Measurements from ENCODE around the gene NPLOC4. TPM values are rescaled to one million over a fixed set of nuclear protein-coding genes. Genes with fewer than 3 reads are reported as not detected.
"Not testable (repeated sequence)": the region's sequence is repeated elsewhere in the genome, so short reads cannot be mapped to it uniquely, and the experiment has no call there.

Gene NPLOC4
- polyA plus RNA-seq (ENCODE audit: insufficient read length in 3 of 3) = 10 to 100 TPM; 51.7 to 55.7 (median 52.5) TPM

DNA sequence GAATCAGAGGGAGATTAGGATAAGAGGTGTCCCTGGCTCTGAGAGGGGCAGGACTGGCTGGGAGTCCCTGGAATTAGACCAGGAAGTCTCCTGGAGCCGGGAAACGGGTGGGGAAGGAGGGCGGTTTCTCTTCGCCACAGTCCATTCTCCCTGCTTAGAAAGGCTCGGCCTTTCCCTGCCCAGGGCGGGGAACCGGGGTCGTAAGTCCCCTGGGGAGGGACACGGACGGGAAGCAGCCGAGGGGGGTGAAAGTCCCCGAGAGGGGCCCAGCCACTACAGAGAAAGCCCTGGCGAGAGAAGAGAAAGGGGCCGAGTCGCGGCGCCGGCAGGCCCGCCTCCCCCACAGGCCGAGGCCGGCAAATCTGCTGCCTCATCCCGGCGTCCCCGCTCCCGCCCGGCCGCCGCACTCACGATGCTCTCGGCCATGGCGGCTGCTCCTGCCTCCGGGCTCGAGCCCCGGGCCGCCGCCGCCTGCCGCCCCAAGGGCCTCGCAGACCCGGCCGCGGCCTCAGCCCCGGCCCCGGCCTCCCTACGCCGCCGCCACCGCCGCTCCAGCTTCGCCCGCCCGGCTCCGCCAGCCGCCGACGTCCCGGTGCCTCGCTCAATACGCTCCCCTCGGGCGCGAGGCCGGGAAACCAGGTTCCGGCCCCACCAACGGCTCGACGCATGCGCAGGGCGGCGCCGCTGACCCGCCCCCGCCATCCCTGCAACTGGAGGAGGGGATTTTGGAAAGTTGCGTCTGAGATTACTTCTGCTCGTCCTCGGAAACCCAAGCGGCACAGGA, at the start of gene NPLOC4, which contains the start of gene TSPAN10:
Gene NPLOC4, minus strand, starts transcription at position 608 of the 784 bp plus-strand sequence. Its CDS starts 182 bp downstream, at position 426.
Gene TSPAN10, plus strand, starts transcription at position 692 of the 784 bp plus-strand sequence. CDS start 5,217 bp downstream, outside the sequence.
- peak; percentile 65 to 72 (median 69) for DNase-seq (ENCODE audit: low read depth in 3 of 3, low spot score in 2 of 3)

DNA sequence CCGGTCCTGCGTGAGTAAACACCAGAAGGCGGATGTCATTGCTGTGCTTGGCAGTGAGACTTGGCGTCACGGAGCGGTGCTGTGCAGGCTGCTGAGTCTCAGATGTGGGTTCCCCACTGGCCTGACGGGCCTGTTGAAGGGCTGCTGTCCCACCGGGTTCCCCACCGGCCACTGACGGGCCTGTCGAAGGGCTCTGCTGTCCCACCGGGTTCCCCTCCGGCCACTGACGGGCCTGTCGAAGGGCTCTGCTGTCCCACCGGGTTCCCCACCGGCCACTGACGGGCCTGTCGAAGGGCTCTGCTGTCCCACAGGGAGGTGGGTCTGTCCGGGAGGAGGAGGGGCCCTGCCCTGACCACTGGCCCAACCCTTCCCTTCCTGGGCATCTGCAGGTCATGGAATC, 49.7 kb upstream of the NPLOC4 start:
- no peak for DNase-seq (ENCODE audit: low read depth in 3 of 3, low spot score in 2 of 3)

DNA sequence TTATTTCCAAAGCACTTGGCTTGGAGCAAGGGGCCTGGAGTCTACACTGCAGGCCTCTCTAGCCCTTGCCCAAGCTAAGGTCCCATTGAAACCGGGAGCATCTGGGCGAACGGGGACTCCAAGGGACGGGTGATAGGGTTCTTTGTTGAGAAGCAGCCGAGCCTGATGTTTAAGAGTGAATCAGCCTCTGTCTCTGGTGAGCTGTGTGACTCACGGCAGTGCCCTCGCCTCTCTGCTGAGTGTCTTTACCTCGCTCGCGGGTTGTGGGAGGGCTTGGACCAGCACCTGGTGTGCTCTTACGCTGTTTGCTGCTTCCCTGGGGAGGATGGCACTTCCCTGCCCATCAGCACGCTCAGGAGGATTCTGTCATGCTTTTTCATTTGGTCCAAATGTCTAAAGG, 48.2 kb upstream of the NPLOC4 start:
- DNase-seq (ENCODE audit: low read depth in 3 of 3, low spot score in 2 of 3) = no peak

DNA sequence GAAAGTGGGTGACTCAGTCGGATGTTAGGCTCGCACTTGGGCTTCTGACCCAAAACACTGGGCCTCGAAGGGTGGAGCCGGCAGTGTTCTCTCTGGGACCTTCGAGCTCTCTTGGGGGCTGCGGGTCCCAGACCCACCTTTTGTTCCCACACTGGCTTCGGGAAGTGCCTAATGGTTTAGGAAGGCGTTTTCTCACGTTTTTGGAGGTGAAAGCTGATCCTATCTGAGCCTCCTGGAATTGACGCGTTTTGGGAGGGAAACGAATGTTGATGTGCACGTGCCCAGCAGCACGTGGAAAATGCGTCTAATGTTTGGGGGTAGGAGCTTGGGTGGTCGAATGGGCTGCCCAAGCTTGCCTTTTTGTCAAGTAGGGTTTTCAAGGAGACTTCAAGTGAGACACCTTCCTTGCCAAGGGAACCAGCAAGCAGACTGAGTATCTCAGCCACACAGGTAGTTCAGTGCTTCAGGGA, 47.6 kb upstream of the NPLOC4 start:
- DNase-seq (ENCODE audit: low read depth in 3 of 3, low spot score in 2 of 3) = no peak

DNA sequence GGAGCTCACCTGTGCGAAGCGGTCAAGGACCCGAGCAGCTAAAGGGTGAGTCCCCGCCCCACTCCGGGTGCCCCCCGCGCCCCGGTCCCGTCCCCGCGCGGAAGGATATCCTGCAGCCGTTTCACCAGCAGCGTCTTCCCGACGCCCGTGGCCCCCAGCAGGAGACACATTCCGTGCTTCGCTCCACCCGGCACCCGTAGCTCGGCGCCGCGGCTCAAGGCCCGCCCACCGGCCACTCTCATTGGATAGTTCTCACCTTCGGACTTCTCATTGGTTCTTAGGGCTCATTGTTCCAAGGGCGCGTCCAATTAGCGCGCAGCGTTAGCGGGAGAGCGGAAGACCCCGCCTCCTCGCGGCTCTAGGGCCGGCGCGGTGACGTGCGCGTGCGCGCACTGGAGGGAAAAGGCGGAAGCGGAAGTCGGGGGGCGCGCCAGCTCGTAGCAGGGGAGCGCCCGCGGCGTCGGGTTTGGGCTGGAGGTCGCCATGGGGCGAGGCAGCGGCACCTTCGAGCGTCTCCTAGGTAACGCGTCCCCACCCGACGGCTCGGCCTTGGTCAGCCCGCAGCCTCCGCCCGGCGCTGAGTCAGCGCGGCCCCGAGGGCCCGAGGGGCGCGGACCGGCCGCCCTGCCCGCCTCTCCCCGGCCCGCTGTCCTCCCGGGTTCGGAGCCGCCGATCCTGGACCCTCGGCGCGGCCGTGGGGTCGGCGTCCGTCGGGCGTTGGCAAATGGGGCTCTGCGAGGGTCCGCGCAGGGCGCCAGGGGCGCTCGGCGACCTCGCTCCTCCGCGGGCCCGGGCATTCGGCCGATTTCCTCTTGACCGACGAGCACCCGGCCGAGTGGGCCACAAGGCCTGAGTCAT, 46.9 kb upstream of the NPLOC4 start, which contains the start of the genes ARL16 and HGS:
Gene ARL16, minus strand, starts transcription at position 214 of the 858 bp plus-strand sequence. Its CDS starts 44 bp downstream, at position 170.
Gene HGS, plus strand, starts transcription at position 428 of the 858 bp plus-strand sequence. Its CDS starts 56 bp downstream, at position 484.
- peak; percentile 97 to 98 (median 98) for DNase-seq (ENCODE audit: low read depth in 3 of 3, low spot score in 2 of 3)

DNA sequence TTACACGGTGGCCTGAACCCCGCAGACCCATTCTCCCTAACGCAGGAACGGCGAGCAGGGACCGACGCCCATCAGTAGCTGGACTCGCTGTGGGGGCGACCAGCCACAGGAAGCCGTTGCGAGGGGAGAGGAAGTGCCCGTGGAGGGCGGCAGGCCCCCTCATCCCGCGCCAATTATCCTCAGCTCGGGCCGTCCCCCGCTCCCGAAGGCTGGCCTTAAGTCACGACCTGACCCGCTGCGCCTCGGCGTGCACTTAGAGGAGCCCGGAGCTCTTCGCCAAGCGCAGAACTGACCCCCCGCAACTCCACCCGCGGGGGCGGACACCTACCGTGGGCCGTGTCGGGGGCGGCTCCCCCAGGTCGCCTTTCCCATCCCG, 46.3 kb upstream of the NPLOC4 start:
- no peak for DNase-seq (ENCODE audit: low read depth in 3 of 3, low spot score in 2 of 3)

DNA sequence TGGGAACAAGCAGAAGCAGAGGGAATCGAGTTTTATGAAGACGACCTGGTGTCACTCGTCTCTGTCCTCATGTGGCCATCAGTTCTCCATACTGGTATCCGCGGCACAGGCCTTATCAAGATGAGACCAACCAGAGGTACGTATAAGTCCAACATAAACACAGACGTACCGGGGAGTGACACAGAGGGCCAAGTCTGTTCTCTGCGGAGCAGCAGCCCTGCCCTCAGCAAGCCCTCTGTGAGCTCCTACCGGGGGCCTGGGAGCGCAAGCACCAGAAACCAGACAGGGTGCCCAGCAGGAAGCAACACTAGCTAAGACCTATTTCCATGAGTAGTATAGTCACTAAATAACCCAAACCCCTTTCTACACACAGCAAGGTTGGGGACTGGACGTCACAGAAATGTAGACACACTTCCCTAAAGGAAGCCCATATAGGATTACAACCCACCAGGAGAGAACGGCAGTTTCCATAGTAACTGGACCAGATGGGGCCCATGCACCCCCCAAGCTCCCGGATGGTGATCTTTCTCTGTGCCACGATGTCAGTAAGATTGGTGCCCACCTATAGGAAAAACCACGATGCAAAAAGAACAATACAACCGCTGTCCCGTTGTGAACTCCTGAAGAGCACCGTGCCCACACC, 45.8 kb upstream of the NPLOC4 start:
- no peak for DNase-seq (ENCODE audit: low read depth in 3 of 3, low spot score in 2 of 3)

DNA sequence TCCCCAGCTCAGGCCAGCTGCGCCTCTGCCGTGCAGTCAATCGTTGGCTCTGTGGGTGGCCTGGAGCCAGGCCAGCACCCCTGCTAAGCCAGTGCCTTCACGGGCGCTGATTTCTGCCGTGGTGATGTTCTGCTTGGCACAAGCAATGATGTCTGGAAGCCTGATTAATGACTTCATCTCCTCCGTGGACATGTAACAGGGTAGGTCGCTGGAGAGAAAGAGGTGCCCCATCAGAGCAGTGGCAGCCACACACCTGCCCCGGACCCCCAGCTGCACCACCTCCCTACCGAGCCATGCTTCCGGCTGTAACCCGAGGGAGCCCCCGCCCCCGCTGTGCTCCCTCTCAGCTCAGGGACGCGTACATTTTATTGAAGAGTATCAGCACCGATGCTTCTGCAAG, 44.8 kb upstream of the NPLOC4 start:
- no peak for DNase-seq (ENCODE audit: low read depth in 3 of 3, low spot score in 2 of 3)

DNA sequence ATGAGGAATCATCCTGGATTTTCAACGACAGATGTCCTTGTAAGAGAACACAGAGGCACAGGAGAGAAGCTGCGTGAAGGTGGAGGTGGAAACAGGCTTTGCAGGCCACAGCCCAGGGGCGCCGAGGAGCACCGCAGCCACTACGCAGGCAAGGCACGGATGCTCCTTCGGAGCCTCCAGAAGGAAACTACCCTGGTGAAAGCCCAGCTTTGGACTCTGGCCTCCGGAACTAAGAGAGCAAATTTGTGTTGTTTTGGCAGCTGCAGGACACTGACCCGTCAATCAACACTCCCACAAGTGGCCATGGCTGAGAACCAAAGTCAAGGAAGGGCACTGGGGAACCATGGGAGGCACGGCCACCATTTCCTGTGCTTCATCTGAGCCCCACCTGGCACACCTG, 43.2 kb upstream of the NPLOC4 start:
- DNase-seq (ENCODE audit: low read depth in 3 of 3, low spot score in 2 of 3) = no peak

DNA sequence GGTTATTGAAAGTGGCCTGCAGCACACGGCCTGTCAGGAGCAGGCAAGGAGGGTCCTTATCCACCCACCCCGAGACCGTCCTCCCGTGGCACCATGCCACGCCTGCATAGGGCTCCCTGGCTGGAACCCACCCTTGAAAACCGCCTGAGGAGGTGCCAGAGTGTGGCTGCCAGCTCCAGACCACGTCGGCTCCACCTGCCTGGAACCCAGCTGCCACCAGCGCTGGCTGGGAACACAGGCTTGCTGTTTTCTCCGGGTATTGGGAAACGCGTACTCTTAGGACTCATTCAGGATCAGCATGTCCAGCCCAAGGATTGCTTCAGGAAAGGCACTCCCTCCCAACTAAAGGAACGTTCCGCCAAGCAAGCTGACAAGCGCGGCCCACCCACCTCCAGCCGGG, 40.0 kb upstream of the NPLOC4 start:
- DNase-seq (ENCODE audit: low read depth in 3 of 3, low spot score in 2 of 3) = no peak

DNA sequence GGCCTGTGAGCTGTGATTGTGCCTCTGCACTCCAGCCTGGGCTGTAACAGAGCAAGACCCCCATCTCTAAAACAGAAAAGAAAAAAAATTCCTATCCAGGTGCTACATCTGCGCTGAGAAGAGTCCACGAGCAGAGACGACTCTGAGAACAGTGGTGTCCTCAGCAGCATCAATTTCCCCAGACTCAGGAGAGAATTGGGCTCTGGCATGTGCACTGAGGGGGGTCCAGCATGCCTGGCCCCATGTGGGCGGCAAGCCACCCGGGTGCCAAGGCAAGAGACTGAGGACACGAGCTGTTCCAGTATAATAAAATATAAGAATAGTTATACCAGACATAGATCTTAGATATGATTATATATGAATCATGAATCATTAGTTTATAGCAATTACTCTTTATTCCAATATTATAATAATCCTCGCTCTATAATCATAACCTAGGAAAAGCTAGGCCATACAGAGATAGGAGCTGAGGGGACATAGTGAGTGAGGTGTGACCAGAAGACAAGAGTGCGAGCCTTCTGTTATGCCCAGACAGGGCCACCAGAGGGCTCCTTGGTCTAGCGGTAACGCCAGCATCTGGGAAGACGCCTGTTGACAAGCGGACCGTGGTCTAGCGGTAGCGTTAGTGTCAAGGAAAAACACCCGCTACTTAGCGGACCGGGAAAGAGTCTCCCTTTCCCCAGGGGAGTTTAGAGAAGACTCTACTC, 38.8 kb upstream of the NPLOC4 start:
- DNase-seq (ENCODE audit: low read depth in 3 of 3, low spot score in 2 of 3) = not testable (repeated sequence)

DNA sequence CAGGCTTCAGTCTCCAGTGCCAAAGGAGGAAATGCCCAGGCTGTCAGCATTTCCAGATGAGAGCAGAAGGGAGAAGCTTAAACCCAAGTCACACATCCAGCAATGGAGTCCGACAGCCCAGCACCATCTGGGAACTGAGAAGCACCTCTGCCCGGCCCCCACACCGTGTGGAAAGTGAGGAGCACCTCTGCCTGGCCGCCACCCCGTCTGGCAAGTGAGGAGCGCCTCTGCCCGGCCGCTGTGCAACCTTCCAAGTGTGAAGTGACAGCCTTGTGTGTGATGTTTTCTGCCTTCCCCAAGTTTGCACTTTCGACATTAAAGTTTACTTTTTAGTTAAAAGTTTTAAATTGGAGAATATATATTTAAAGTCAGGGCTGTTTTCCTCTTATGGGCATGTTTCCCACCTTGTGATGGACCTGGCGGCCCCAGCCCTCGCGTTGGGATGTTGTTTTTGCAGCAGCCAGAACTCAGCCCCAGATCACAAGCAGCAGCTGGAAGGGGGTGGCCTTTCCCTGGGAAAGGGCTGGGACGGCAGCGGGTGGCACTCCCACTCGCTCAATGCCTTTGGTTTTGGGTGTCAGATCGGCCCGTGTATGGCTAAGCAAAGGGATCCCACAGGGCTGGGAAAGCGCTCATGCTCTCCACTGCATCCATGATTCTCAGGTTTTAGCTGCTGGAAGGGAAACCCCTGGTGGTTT, 36.8 kb upstream of the NPLOC4 start:
- no peak for DNase-seq (ENCODE audit: low read depth in 3 of 3, low spot score in 2 of 3)

DNA sequence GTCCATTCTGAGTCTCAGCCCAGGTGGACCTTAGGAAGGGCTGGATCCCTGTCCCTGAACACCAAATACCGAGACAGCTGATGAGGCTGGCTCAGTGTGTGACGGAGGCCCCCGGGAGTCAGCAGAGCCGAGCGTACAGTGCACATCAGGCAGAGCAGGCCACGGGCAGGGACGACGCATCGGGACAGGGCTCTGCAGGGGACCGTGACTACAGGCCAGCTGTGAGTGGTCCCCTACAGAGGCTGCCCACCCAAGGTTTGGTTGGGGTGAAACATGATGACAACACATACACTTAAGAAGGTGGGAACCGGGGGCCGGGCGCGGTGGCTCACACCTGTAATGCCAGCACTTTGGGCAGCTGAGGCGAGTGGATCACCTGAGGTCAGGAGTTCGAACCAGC, 36.0 kb upstream of the NPLOC4 start:
- DNase-seq (ENCODE audit: low read depth in 3 of 3, low spot score in 2 of 3) = no peak

DNA sequence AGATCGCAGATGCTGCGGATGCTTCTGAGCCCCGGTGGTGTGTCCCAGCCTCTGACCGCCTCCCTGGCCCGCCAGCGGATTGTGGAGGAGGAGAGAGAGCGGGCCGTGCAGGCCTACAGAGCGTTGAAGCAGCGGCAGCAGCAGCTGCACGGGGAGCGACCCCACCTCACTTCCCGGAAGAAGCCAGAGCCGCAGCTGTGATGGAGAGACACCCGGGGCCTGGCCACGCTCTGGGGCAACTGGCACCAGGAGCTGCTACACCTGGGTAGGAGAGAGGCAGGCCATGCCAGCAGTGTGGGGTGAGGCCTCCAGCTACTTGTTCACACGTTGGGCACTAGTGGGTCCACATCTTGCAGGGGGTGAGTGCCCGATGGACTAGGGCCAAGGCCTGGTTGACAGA, 35.6 kb upstream of the NPLOC4 start:
- no peak for DNase-seq (ENCODE audit: low read depth in 3 of 3, low spot score in 2 of 3)

DNA sequence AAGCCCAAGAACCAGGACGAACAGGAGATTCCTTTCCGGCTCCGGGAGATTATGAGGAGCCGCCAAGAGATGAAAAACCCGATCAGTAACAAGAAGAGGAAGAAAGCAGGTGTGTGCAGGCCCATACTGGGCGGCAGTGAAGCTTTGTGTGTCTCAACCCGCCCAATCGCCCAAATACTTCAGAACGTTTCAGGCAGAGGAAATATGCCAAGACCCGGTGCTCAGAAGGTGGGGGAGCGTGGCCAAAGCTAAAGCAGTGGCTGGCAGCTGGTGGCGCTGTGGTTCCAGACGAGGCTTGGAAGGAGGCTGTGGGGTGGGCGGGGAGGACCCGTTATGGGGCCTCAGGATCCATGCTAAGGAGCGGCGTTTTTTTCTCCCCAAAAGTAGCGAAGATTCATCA, 30.8 kb upstream of the NPLOC4 start:
- no peak for DNase-seq (ENCODE audit: low read depth in 3 of 3, low spot score in 2 of 3)

DNA sequence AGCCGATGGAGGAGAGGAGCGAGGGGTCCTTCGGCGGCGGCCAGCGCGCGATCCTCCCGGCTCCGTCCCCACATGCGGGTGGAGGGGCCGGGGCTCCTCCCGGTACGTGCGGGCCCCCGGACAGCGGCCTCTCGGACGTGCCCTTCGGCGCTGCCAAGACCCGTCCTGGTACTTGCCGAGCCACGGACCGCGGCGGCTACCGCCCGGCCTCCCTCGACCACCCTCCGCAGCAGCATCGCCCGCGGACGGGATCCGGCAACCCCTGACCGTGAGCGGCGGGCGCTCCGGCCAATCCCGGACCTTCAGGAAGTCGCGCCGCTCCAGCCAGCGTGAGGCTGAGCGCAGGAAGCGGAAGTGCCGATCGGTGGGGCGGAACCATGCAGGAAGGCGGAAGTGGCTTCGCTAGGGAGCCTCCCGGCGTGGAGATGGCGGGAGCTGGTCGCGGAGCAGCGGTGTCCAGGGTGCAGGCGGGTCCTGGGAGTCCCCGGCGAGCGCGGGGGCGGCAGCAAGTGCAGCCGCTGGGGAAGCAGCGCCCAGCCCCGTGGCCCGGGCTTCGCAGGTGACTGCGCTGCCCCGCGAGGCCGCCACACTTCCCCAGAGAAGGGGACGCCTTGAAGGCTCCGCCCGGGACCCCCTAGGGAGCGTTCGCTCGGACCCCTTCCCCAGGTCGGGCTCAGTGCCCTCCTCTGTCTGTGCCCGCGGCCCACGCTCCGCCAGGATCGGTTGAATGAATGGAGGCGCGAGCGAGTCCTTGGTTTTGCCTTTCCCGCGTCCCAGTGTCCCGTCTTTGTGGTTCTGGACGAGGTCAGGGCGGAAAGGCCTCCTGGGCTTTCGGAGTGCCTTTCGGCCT, 29.7 kb upstream of the NPLOC4 start, which contains the start of the genes CCDC137 and OXLD1:
Gene CCDC137, plus strand, starts transcription at position 396 of the 850 bp plus-strand sequence. Its CDS starts 30 bp downstream, at position 426.
Gene OXLD1, minus strand, starts transcription at position 264 of the 850 bp plus-strand sequence. Its CDS starts 28 bp downstream, at position 236.
- peak; percentile 74 to 93 (median 87) for DNase-seq (ENCODE audit: low read depth in 3 of 3, low spot score in 2 of 3)

DNA sequence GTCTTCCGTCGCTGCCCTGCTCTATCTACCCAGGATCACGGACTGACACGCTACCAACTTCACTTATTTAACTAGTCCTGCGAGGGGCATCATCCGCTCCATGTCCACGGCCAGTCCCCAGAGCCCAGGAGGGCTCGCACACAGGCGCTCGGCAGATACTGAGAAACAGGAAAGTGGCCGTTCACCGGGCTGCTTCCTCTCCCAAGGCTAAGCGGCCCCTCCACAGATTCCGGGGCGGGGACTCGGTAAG, 29.1 kb upstream of the NPLOC4 start:
- no peak for DNase-seq (ENCODE audit: low read depth in 3 of 3, low spot score in 2 of 3)

All from right renal cortex interstitium (tissue), 3 donors.